Endothelial cell of umbilical vein (primary cell): ENCODE results near the gene CDC26. TPM values are rescaled to one million over a fixed set of nuclear protein-coding genes. Genes with fewer than 3 reads are reported as not detected.

Experiments
- Bru-seq: library from RNA; stranded (reverse); fragments of 400-500 nt; gene quantifications from one replicate; lab custom pipeline; 2021; lab: Mats Ljungman, UMichigan
- BruChase-seq, 2 experiments: library from RNA; stranded (reverse); fragments of 400-500 nt; gene quantifications; one replicate each; lab custom pipeline; 2021; lab: Mats Ljungman, UMichigan
- BruUV-seq: library from RNA; stranded (reverse); fragments of 400-500 nt; replicated peaks from 2 replicates; lab custom pipeline; 2021; lab: Mats Ljungman, UMichigan
- CTCF ChIA-PET: fragments of 300-600, 350-600 bp; sonication (Branson Sonifier 250); formaldehyde crosslinking; loops from one replicate; lab custom pipeline; 2021; ENCODE audit warnings: antibody characterized with exemption, inconsistent platforms; lab: Charles Lee
- POLR2A ChIA-PET: fragments of 300-600, 350-600 bp; sonication (Branson Sonifier 250); formaldehyde crosslinking; loops from one replicate; lab custom pipeline; 2021; ENCODE audit warnings: antibody characterized with exemption, inconsistent platforms; lab: Charles Lee
- DNase-seq: peaks from one replicate; pipeline ENCODE4 v3.0.0-alpha.2; 2011; ENCODE audit warnings: low read depth, low spot score
- FAIRE-seq: peaks from 2 replicates; lab custom pipeline; 2011; peaks lifted over from hg19 to GRCh38; lab: Jason Lieb, UNC
- H2AFZ ChIP-seq: 2 replicates; pipeline ENCODE4 v1.6.0; 2012; ENCODE audit warnings: low read depth, low read length, control low read depth, inconsistent platforms
- H3K27ac ChIP-seq: 2 replicates; pipeline ENCODE4 v1.5.1; 2011; ENCODE audit warnings: low read depth, mild to moderate bottlenecking, control low read depth, low read length, moderate library complexity; ENCODE audit not compliant: insufficient read depth
- H3K27me3 ChIP-seq, 2 experiments: 2 replicates each; pipeline versions ENCODE4 v1.6.0 to v1.6.1; 2011; ENCODE audit warnings: low read length in 2 of 2, mixed read lengths in 1 of 2; ENCODE audit not compliant: control insufficient read depth in 2 of 2, insufficient read depth in 2 of 2
- H3K36me3 ChIP-seq, 2 experiments: 2 replicates in 1 of 2; 3 replicates in 1 of 2; pipeline ENCODE4 v1.5.1; 2011; ENCODE audit warnings: low read length in 2 of 2, mild to moderate bottlenecking in 1 of 2, moderate library complexity in 1 of 2; ENCODE audit not compliant: control insufficient read depth in 2 of 2, insufficient read depth in 2 of 2; ENCODE audit errors: extremely low read depth in 1 of 2
- H3K4me1 ChIP-seq: 3 replicates; pipeline ENCODE4 v1.5.1; 2011; ENCODE audit warnings: mild to moderate bottlenecking, low read length; ENCODE audit not compliant: control insufficient read depth, insufficient read depth; ENCODE audit errors: extremely low read depth
- H3K4me2 ChIP-seq: 2 replicates; pipeline ENCODE4 v1.6.1; 2011; ENCODE audit warnings: low read length, control low read depth, mixed read lengths; ENCODE audit not compliant: insufficient read depth
- H3K4me3 ChIP-seq, 3 experiments: fragments of 200-600 bp in 1 of 3; sonication (generic), shearing (Covaris generic) in 1 of 3; replicated peaks in 1 of 3; 2 replicates each; pipeline ENCODE4 v1.5.1; 2011 to 2016; ENCODE audit warnings: control low read depth in 3 of 3, low read length in 3 of 3, mild to moderate bottlenecking in 2 of 3, inconsistent platforms in 1 of 3, low read depth in 1 of 3, moderate library complexity in 1 of 3; ENCODE audit not compliant: insufficient read depth in 1 of 3
- H3K79me2 ChIP-seq: 2 replicates; pipeline ENCODE4 v1.6.0; 2012; ENCODE audit warnings: low read length, inconsistent platforms; ENCODE audit not compliant: control insufficient read depth, insufficient read depth
- H3K9ac ChIP-seq: replicated peaks from 2 replicates; pipeline ENCODE3; 2011; ENCODE audit warnings: low read length, control low read depth; ENCODE audit not compliant: insufficient read depth; ENCODE audit errors: extremely low read depth
- H3K9me1 ChIP-seq: replicated peaks from 3 replicates; pipeline ENCODE4 v1.6.0; 2011; ENCODE audit warnings: mild to moderate bottlenecking, low read length; ENCODE audit not compliant: control insufficient read depth, insufficient read depth; ENCODE audit errors: extremely low read depth
- H3K9me3 ChIP-seq: replicated peaks from 2 replicates; pipeline ENCODE4 v1.5.1; 2012; ENCODE audit warnings: low read length, inconsistent platforms; ENCODE audit not compliant: control insufficient read depth, insufficient read depth
- H4K20me1 ChIP-seq: replicated peaks from 2 replicates; pipeline ENCODE3; 2011; ENCODE audit warnings: mild to moderate bottlenecking, low read length; ENCODE audit not compliant: control insufficient read depth, insufficient read depth; ENCODE audit errors: extremely low read depth
- EZH2 ChIP-seq: IDR thresholded peaks from 2 replicates; pipeline ENCODE4 v1.6.1; 2012; ENCODE audit warnings: borderline replicate concordance, low read depth, mild to moderate bottlenecking, moderate library complexity, low read length, inconsistent platforms; ENCODE audit not compliant: severe bottlenecking
- FOS ChIP-seq: IDR thresholded peaks from 2 replicates; pipeline ENCODE4 v1.6.1; 2011; ENCODE audit warnings: mild to moderate bottlenecking, low read length, moderate library complexity, borderline replicate concordance; ENCODE audit not compliant: insufficient read depth
- GATA2 ChIP-seq: IDR thresholded peaks from 2 replicates; pipeline ENCODE4 v1.7.0; 2011; ENCODE audit warnings: low read depth, mild to moderate bottlenecking, moderate library complexity, mixed read lengths, low read length; ENCODE audit not compliant: insufficient read length, insufficient read depth
- JUN ChIP-seq: IDR thresholded peaks from 2 replicates; pipeline ENCODE4 v1.6.1; 2011; ENCODE audit warnings: borderline replicate concordance, low read depth; ENCODE audit not compliant: insufficient read length, insufficient read depth
- MAX ChIP-seq: IDR thresholded peaks from 2 replicates; pipeline ENCODE4 v1.6.1; 2011; ENCODE audit not compliant: insufficient read depth, insufficient read length
- MYC ChIP-seq: IDR thresholded peaks from one replicate; pipeline ENCODE4 v1.6.1; 2011; ENCODE audit warnings: mild to moderate bottlenecking, low read depth, low read length
- POLR2A ChIP-seq: IDR thresholded peaks from 2 replicates; pipeline ENCODE4 v1.6.1; 2012; ENCODE audit warnings: low read depth, mild to moderate bottlenecking, control low read depth, low read length
- POLR2AphosphoS5 ChIP-seq: IDR thresholded peaks from 2 replicates; pipeline ENCODE4 v1.6.1; 2012; ENCODE audit warnings: low read depth, mild to moderate bottlenecking, control low read depth, low read length, moderate library complexity; ENCODE audit not compliant: insufficient read depth
- dilution Hi-C: fragments of 300-500 bp; cut with MboI; formaldehyde crosslinking; loops from one replicate; pipeline ENCODE4 v1.15.0; 2019; ENCODE audit warnings: low sequenced_read_pairs; ENCODE audit not compliant: extremely low pct_ligation_motif_present
- intact Hi-C: fragments of 100-400 bp; cut with micrococcal nuclease; formaldehyde crosslinking; loops from one replicate; pipeline ENCODE4 v1.10.0; 2022
- long read RNA-seq: library from polyadenylated mRNA; stranded (forward); transcript quantifications from one replicate; pipeline ENCODE4 v2.0.0, GENCODE V29; 2021
- polyA minus RNA-seq, 3 experiments: library from RNA; depleted of rRNA, polyadenylated mRNA; stranded (reverse); fragments of >200 nt; gene quantifications; 1 replicate in 1 of 3; 2 replicates in 2 of 3; pipeline ENCODE4 v1.2.3, GENCODE V29; 2011
- polyA plus RNA-seq, 4 experiments: library from polyadenylated mRNA; depleted of rRNA in 3 of 4; stranded (reverse) in 3 of 4; unstranded in 1 of 4; fragments of >200 nt; gene quantifications; 2 replicates each; pipeline versions ENCODE4 v1.2.1 to v1.2.3, GENCODE V29; 2011 to 2012; ENCODE audit warnings: missing spikeins in 1 of 4
- total RNA-seq: library from RNA; stranded (reverse); gene quantifications from 2 replicates; pipeline ENCODE4 v1.2.3, GENCODE V29; 2021
- TF ChIP-seq, protein P1 (sequence below), 2 donors: IDR thresholded peaks; 1 replicate in 1 of 2; 2 replicates in 1 of 2; pipeline ENCODE4 v1.5.1; 2011; ENCODE audit warnings: low read length in 2 of 2, mild to moderate bottlenecking in 2 of 2, moderate library complexity in 2 of 2, control low read depth in 1 of 2, inconsistent platforms in 1 of 2, low read depth in 1 of 2; ENCODE audit not compliant: insufficient read depth in 1 of 2; ENCODE audit errors: extremely low read depth in 1 of 2

Gene CDC26
- 36.9 and 37.5 TPM in 2 replicates for total RNA-seq
- 17.6 and 25.7 TPM in 2 replicates for polyA plus RNA-seq
- 37.8 and 38.3 TPM in 2 replicates for polyA plus RNA-seq (2011; cell fraction: cytosol; rRNA removed)
- 14.9 and 23.6 TPM in 2 replicates for polyA plus RNA-seq (2011; cell fraction: nucleus; rRNA removed)
- 55.8 and 60.6 TPM in 2 replicates for polyA plus RNA-seq (2012)
- polyA minus RNA-seq, result 16.8 and 18.9 TPM in 2 replicates
- 10.1 TPM for polyA minus RNA-seq (2011; cell fraction: cytosol; rRNA and poly(A)+ RNA removed)
- polyA minus RNA-seq (2011; cell fraction: nucleus; rRNA and poly(A)+ RNA removed), result 3.6 and 6.0 TPM in 2 replicates
- Bru-seq, nascent RNA, result percentile 68 among the genes with signal in this experiment
- BruChase-seq, experiment 1, labeled RNA remaining after a 6-hour chase, result percentile 75 among the genes with signal in this experiment
- percentile 67 among the genes with signal in this experiment for BruChase-seq, experiment 2, labeled RNA remaining after a 2-hour chase
- long read RNA-seq, transcript CDC26-201 (4 exons, 872 nt), result major isoform, 128 of 153 reads
- long read RNA-seq, partial matches to known transcripts, result 6 of 153 reads
- long read RNA-seq, other reads (novel, unspliced or antisense), result 19 of 153 reads

DNA sequence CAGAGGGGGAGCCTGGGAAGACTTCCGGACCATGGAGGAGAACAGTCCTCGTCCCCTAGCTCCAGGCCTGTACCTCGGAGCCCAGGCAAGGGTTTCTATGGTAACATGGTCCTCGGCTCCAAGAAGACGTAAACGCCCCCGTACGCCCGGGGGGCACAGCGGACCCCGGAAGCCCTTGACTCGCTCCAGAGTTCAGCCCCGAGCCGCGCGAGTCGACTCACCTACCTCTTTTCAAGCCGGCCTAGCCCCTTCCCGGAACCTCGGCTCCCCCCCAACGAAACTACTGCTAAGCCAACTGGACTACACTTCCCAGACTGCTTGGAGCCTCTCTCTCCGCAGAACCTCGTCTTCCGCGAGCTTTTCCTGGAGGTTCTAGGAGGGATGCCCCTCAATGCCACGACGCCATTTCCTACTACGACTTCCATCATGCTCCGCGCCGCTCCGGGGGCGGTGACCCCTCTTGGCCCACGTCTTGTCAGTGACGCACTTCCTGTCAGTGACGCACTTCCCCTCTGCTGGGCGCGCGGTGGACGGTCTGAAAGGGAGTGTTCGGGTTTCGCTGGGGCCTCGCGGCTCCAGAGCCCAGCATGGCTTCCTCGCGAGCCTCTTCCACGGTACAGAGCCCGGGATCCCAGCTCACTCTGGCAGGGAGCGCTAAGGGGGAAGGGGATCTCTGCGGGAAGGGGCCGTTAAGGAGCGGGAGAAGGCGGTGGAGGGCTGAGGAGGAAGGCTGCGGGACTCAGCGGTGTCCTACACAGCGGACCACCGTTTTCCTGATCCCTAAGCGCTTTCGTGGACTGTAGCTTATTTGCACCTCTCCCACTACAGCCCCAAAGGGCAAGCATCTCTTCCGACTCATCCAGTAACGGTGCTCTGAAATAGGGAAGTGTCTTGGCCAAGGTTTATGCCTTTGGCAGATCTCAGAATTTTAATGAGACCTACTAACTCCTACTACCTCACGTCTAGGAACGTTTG is at the start of gene CDC26, which contains the start of gene PRPF4:
Gene CDC26 (minus strand): TSS at position 416 of the 975 bp plus-strand sequence. CDS start 3,065 bp downstream, outside the sequence.
Gene PRPF4 (plus strand): TSS at position 502 of the 975 bp plus-strand sequence. CDS start 86 bp downstream, at position 588.
- Histone ChIP-seq H3K9me3 (no peaks in the 10 kb centered on the region), H3K9ac (peak within 1 kb of the TSS; percentile 95), H3K4me3 (peak within 1 kb of the TSS; percentile 55 to 81 (median 74)), H2AFZ (peak within 1 kb of the TSS; percentile 75), H3K27ac (peak within 1 kb of the TSS; percentile 94), H3K9me1 (no peaks in the 10 kb centered on the region), H3K36me3 (peaks cover 16% of the 10 kb centered on the region in 2 experiments), H3K27me3 (no peaks in the 10 kb centered on the region), H4K20me1 (no peaks in the 10 kb centered on the region), H3K4me2 (peak within 1 kb of the TSS; percentile 94), H3K4me1 (peaks cover 13% of the 10 kb centered on the region), H3K79me2 (peaks cover 21% of the 10 kb centered on the region)
- POLR2A ChIA-PET, result interaction anchor here (0.5 to 1.7 kb wide), 10 partner anchors 19 to 399 kb away, joined by 3 to 9 read pairs (median 4); partner anchors contain the start of genes ALAD, C9orf43, FKBP15 and POLE3
- peak; percentile 99 for DNase-seq
- intact Hi-C loops (loop anchor here (1.0 to 2.0 kb wide), 8 partner anchors 54 to 407 kb away; partner anchors contain the start of genes ALAD, C9orf43, FKBP15 and POLE3), dilution Hi-C loops (no loop called here)
- BruUV-seq, result TSS peak; percentile 75
- peak; percentile 95 for FAIRE-seq
- CTCF ChIA-PET, result interaction anchor here (0.7 to 4.4 kb wide), 24 partner anchors 16 to 382 kb away, joined by 3 to 52 read pairs (median 5); partner anchors contain the start of genes ALAD, C9orf43, FKBP15 and POLE3
- no peak for TF ChIP-seq FOS
- no peak for TF ChIP-seq EZH2
- TF ChIP-seq MAX, result peak; percentile 69
- no peak for TF ChIP-seq MYC
- TF ChIP-seq, protein P1, sequence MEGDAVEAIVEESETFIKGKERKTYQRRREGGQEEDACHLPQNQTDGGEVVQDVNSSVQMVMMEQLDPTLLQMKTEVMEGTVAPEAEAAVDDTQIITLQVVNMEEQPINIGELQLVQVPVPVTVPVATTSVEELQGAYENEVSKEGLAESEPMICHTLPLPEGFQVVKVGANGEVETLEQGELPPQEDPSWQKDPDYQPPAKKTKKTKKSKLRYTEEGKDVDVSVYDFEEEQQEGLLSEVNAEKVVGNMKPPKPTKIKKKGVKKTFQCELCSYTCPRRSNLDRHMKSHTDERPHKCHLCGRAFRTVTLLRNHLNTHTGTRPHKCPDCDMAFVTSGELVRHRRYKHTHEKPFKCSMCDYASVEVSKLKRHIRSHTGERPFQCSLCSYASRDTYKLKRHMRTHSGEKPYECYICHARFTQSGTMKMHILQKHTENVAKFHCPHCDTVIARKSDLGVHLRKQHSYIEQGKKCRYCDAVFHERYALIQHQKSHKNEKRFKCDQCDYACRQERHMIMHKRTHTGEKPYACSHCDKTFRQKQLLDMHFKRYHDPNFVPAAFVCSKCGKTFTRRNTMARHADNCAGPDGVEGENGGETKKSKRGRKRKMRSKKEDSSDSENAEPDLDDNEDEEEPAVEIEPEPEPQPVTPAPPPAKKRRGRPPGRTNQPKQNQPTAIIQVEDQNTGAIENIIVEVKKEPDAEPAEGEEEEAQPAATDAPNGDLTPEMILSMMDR (IDR thresholded peaks at IDR 0.05; ENCODE audit: extremely low read depth in 1 of 2, insufficient read depth in 1 of 2, low read depth in 1 of 2, low read length in 2 of 2), result no peak
- peak; percentile 55 for TF ChIP-seq JUN
- no peak for TF ChIP-seq GATA2
- peak; percentile 92 for TF ChIP-seq POLR2AphosphoS5
- TF ChIP-seq POLR2A, result peak; percentile 94
